Measurements from ENCODE around the gene NFATC2.

- TF ChIP-seq CTCF (IDR thresholded peaks at IDR 0.05 in 4 of 5, conservative IDR thresholded peaks at IDR 0.05 in 1 of 5) (no peak), POLR2A (IDR thresholded peaks at IDR 0.05) (no peak)
Observed at GRCh38 chr20:51543422-51543788, 886 bp upstream of the NFATC2 start.
